HG03565 (cell line): ENCODE results near the gene FAF1.
"Not testable (repeated sequence)": the region's sequence is repeated elsewhere in the genome, so short reads cannot be mapped to it uniquely, and the experiment has no call there.

Experiments used
- ATAC-seq: cut with Tn5 transposase; IDR thresholded peaks from one replicate; pipeline ENCODE4 v1.9.1; 2021; ENCODE audit warnings: mild to moderate bottlenecking, moderate library complexity; ENCODE audit not compliant: unreplicated experiment

FAF1 gene

DNA sequence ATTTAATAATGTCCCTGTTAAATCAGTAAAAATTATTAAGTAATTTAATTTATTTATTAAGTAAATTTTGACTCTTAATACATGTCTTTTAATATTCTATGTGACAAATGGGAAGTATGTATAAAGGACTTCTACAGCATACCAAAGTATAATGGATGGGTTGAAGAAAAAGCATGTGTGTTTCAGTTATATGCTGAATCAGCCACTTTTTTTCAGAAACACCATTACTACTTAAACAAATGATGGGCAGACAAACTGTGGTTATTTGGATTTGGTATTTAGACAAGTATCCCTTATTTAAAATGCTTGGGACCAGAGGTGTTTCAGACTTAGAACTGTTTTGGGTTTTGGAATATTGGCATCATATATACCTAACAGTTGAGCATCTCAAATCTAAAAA, 360.5 kb downstream of the FAF1 start:
- no peak for ATAC-seq

DNA sequence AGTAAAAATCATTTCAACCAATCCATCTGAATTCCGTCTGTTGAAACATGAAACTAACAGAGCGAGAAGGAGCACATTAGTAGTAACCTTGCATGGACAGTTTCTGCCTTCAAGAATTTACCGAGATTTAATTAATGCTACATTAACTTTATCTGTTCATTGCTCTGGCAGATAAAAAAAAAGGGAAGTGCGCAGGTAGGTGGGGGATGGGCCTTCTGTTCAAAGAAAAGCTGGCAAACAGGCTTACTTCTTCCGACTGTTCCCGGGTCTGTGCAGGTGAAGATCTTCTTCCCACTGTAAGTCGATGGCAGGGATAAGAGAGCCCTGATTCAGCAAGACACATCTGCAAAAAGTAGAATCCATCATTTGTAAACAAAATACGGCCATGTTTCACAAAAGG, 364.2 kb downstream of the FAF1 start:
- ATAC-seq, result no peak

DNA sequence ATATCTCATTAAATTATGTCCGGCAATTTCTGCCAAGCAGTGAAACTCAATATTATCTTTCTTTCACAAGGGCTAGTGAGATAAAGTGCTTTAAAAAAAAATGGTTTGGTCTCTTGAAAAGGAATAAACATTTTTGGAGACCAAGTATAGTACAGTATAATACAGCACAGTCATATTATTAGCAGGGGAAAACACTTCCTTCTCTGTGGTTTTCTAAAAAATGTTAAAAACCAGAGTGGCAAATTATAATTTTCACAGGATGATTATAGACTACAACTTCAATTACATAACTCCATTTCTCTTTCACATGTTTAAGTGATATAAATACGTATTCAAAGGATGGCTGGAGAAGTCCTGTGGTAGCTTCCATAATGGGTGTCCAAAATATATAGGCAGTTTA, 366.6 kb downstream of the FAF1 start:
- no peak for ATAC-seq

DNA sequence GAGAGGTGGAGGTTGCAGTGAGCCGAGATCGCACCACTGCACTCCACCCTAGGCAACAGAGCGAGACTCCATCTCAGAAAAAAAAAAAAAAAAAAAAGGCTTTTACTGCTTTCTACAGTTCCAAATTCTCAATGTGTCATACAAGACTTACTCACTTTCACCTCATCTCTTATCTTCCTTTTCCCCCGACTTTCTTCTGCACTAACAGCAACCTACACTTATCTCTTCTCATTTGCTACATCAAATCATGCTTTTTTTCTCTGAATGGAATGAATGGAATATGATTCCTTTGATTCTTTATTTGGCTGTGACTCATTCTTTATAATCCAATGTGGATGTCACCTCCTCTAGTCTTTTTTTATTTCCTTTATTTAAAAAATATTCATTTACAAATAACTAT, 368.5 kb downstream of the FAF1 start:
- no peak for ATAC-seq

DNA sequence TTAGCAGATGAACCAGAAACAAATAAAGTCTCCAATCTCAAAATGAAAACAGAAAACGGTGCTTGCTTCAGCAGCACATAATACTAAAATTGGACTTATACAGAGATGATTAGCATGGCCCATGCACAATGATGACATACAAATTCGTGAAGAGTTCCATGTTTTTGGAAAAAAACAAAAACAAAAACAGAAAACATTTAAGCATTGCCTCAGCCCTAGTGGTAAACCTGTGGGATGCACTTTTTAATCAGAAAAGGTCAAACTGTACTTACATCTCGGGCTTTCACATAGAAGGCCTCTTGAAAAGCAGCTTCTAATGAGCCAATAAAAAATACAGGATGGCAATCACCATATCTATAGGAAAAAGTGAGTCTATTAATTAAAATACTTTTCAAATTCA, 377.7 kb downstream of the FAF1 start:
- ATAC-seq, result no peak

DNA sequence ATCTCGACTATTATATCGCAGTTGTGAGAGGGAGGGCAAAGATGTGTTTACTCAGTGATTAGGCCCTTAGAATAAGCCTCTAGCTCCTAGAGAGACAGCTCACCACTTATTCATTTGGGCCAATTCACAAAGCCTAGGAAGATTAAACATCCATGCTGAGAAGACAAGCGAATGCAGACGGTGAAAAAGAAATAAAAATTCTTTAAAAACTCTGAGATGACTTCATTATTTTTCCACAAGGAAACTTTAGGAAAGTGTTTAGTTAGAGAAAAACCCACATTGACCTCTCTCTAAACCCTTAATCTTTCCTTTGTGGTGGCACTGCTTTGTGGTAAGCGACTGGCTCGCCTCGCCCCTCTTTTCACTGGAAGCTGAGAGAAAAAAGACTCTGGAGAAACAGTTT, 390.0 kb downstream of the FAF1 start:
- no peak for ATAC-seq

DNA sequence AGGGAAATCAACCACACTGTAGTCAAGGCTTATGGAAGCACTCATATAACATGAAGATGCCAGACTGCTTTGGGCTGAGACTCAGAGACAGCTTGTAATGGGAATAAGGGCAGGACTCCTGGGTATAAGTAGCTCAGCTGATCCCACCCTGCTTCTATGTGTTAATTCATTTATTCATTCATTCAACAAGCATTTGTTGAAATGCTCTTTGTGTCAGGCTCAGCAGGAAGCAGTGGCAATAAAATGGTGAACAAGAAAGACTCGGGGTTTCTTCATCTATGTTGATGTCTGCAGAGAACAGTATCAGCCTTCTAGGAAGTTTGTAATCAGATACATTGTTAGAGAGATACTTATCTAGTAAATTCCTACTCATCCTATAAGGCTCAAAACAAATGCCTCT, 391.3 kb downstream of the FAF1 start:
- no peak for ATAC-seq

DNA sequence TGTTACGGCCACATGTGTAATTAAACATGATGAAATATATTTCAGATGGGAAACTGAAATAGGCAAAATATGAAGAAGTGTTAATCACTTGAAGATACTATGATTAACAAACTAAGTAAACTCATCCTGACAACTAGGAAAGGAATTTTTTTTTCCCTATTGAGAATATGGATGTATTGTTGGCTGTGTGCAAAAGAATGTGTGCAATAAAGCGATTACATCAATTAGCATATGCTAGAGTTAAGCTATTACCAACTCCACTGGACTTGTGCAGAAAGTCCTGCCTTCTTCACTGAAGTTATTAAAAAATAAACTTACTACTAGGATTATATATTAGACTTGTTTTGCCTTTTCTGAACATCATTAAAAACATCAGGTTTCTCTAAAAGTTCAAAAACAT, 393.7 kb downstream of the FAF1 start:
- ATAC-seq, result no peak

DNA sequence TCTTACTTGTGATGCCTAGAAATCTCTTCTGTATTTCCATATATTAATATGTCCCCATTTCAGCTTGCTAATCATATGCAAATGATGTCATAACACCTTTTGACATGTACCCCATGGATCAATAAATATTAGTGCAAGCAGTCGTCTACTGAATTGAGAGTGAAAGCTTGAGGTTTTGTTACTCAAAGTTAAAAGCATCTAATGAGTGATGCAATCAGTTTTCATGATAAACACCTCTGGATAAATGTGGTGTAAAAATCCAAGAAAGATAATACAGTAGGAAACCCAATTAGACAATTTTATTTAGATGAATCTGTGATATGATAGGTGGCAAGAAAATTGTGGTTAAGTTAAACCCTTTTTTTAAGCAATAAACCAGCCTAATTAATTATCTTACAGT, 395.6 kb downstream of the FAF1 start:
- ATAC-seq, result no peak

DNA sequence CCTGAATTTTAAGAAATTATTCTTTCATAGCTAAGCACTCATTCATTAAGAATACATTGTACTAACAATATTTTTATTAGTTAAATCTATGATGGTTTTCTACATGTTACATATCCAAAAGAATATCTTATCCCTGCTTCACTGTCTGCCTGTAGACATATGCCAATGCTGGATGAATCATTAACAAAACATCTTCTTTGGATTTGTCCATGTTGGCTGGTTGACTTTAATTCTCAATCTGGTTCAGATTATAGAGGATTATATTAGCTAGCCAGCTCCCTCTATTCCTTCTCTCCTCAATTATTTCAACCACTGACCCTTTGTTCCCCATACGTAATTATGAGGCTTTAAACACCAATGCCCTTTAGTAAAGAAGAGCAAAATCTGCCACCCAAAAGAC, 398.0 kb downstream of the FAF1 start:
- ATAC-seq, result no peak

DNA sequence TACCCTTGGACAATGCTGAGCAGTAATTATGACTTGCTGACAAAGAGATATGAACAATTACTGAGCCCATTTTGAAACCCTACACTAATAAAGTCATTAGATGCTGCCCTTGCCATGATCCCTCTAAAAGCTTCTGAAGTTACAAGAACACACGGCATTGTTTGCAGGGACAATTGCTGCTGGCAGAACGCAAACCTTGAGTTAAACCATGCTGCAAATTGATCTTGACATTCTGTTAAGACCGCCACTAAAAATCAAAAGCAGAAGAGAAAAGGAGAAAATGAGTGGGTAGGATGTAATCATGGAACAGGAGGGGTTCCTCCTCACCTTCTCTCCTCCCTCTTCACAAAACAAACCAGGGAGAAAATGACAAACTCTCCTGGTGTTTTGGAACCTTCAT, 400.6 kb downstream of the FAF1 start:
- ATAC-seq, result no peak

DNA sequence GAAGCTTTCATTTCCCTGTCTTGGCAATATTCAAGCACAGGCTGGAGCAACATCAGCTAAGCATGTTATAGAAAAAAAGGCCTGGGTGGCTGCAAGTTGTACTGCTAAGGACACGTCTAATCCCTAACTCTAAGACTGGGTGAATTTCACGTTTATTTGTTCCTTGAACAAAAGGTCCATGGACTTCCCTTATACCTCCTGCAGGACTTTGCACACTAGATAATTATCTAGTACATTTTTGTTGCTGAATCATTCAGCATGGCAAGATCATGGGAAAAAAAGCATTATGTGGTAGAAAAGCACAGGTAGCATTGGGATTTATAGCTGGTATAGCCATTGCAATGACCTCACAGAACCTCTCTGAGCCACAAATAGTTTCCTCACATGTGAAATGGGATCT, 406.1 kb downstream of the FAF1 start:
- no peak for ATAC-seq

DNA sequence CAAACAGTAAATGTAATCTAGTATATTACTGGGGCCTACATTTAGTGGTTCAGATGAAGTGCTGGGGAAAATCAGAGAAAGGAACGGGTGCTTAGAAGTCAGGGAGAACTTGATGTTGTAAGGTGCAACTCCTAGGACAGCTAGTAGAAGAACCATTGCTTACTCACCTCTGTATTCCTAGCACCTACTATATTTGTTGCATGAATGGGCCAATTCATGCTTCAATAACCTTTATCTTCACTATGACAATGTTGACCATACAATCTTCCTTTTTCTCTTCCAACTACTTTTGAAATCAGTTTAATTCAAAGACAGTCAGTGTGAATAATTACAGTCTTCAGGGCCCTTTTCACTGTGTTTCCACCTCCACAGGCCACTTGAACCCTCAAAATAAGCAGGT, 411.8 kb downstream of the FAF1 start:
- no peak for ATAC-seq

DNA sequence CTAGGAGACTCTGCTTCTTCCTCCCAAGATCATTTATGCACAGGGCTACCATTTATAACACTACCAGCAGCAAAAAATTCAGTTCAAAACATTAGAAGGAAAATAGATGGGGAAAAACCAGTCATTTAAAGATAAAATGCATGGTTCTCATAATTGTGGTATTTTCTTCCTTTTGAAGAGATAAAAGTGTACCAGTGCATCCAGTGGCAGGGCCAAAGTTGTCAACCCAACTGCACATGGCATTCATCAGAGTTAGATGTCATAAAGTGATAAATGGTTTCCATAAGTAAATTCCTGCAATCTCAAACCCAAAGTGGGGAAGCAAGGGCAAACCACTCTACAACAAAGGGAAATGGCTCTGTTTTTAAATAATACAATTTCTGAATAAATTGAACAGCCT, 417.7 kb downstream of the FAF1 start:
- ATAC-seq, result no peak

DNA sequence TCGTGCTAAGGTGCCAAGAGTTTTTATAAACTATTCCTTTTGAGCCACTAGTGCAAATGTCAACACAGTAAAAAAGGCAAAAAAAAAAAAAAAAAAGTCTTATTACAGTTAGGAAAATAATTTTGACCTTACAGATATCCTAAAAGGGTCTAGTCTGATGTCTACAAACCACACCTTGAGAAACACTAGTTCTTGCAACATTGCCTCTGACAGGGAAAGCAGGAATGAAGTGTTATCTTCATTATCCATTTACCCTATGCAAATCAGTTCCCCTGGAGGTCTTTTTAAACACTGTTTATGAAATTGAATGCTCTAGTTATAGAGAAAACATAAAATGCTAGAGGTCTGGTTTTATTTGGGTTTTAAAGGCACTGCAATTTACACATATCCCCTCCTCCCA, 421.6 kb downstream of the FAF1 start:
- no peak for ATAC-seq

DNA sequence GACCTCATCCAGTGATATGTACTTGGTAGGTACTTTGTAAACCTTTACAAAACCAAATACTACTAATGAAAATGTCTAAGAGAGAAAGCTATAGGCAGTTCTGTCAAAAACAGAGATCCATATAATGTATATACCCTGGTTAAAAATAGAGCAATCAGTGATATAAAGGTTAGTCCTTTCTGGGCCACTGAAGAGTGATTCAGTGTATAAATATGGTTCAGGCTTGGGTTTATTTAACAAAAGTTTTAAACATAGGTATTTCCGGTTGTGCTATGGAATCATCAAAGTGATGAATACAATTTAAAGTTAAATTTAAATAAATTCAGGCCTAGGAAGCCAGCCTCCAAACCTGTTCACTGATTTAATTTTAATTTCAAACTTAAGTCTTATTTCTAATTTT, 428.5 kb downstream of the FAF1 start:
- no peak for ATAC-seq

DNA sequence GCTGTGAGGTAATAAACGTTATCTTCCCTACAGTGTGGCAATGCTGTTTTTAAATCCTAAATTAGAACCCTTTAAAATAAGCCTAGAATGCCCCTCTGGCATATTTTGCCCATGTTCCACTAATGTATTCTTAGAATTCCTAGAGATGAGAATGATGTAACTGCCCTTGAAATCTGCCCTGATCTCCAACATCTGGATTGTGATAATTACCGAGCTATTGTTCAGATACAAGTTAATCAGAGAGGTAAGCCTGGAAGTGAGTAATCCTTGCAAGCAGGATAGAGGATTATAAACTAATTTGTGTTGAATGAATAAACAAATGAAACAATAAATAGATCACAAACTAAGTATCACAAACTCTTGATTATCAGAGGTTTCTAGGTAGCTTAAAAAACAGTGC, 429.0 kb downstream of the FAF1 start:
- no peak for ATAC-seq

DNA sequence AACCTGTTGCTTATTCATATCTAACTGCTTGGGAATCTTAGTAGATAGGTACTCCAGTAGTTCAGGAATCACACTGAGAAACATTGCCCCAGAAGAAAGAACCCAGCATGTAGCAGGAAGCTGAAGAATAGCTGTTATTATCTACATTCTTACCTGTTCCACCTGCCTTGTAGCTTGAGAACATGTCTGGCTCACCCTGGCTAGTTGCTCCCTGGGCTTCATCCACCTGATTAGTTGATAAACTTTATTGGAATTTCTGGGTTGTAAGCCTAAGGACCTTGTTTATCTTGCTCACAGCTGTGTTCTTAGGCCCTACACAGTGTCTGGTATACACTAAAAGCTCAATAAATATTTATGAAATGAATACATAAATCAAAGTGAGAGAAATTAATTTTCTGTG, 430.6 kb downstream of the FAF1 start:
- ATAC-seq, result no peak

DNA sequence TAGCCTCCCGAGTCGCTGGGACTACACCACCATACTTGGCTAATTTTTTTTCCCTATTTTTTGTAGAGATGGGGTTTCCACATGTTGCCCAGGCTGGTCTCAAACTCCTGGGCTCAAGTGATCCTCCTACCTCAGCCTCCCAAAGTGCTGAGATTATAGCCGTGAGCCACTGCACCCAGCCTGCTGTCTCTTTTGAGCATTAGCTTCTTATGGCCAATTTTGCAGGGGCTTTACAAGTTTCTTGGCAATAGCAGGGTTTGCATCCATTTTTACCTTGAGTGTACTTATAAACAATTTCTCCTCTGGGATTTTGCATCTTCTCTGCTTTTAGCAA, 432.1 kb downstream of the FAF1 start:
- ATAC-seq, result not testable (repeated sequence)

DNA sequence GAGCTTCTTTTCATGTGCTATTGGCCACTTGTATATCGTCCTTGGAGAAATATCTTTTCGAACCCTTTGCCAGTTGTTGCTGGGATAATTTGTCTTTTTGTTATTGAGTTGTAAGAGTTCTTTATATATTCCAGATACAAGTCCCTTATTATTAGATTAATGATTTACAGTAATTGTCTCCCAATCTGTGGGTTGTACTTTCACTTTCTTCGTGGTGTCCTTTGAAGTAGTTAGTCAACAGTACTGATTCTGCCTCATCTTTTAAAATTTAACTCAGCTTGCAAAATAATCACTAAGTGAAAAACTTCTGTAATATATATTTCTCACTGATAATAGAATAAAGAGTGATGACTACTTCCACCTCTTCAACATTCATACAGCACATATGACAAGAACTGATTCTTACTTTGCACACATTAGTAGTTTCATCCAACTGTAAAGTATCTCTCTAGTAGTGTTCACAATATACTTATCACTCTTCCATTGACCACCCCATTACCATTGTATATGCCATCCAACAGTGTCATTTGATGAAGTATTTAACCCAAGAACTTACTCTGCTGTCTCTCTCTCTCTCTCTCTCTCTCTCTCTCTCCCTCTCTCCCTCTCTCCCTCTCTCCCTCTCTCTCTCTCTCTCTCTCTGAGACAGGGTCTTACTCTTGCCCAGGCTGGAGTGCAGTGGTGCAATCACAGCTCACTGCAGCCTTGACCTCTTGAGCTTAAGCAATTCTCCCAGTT, 432.6 kb downstream of the FAF1 start:
- no peak for ATAC-seq

DNA sequence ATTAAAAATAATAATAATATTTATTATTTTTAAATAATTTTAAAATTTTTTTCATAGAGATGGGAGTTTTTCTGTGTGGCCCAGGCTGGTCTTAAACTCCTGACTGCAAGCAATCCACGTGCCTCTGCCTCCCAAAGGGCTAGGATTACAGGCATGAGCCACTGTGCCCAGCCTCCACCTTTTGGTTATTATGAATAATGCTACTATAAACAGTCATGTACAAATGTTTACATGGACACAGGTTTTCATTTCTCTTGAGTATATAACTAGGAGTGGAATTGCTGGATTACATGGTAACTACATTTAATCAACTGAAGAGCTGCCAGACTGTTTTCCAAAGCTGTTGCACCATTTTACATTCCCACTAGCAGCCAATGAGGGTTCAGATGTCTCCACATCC, 433.6 kb downstream of the FAF1 start:
- no peak for ATAC-seq

DNA sequence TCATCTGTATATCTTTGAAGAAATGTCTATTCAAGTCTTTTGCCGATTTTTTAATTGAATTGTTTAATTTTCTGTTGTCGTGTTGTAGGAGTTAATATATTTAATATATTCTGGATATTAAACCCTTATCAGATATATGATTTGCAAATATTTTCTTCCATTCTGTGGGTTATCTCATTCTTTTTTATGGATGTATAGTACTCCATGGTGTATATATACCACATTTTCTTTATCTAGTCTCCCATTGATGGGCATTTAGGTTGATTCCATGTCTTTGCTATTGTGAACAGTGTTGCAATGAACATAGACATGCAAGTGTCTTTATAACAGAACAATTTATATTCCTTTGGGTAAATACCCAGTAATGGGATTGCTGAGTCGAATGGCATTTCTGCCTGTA, 436.5 kb downstream of the FAF1 start:
- ATAC-seq, result no peak

DNA sequence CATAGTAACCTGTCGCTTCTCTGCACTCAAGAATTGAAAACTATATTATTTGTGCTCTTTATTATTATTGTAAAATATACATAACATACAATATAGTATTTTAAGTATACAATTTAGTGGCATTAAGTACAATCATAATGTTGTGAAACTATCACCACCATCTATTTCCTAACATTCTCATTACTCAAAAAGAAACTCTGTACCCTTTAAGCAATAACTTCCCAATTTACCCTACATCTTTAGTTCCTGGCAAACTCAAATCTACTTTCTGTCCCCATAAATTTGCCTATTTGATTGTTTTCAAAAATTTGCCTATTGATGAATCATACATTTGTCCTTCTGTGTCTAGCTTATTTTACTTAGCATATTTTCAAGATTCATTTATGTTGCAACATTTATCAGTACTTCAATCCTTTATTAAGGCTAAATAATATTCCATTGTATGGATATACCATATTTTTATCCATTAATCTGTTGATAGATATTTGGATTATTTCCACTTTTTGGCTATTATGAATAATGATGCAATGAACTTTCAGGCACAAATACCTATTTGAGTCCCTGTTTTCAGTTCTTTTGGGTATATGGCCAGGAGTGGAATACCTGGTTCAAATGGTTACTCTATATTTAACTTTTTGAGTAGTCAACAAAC, 437.2 kb downstream of the FAF1 start:
- ATAC-seq, result no peak
